Measurements from ENCODE around the gene IGDCC3.

IGDCC3 gene

DNA sequence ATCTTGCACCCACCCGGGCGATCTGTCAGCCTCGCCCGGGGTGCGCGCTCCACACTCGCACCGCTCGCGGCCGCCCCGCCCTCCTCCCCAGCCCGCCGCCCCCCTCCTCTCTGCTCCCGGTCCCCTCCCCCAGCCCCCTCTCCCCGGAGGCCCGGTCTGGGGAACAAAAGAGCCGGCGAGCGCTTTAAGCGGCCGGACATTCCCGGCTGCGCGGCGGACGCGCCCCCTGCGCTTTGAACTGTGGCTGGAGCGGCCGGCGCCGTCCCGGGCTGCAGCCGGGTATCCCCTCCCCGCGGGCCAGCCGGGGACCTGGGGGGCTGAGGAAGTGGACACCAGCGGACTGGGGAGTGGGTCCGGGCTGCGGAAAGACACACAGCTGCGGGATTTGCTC is at the start of gene IGDCC3:
IGDCC3 (minus strand) TSS at position 27 of the 391 bp plus-strand sequence. CDS start 214 bp downstream, outside the sequence.
- peak within 1 kb of the TSS; percentile 70 for H3K4me3 ChIP-seq
- no peaks in the 10 kb centered on the region for H3K9me3 ChIP-seq
- H3K27me3 ChIP-seq (ENCODE audit: low read depth) = no peaks in the 10 kb centered on the region
- DNase-seq (ENCODE audit: low spot score in 2 of 2) = peak; percentile 86 to 95
- peaks cover 10% of the 10 kb centered on the region for H3K4me1 ChIP-seq
- peaks cover 15% of the 10 kb centered on the region; the same call in 1 of the 2 replicates for H3K36me3 ChIP-seq (replicated peaks)
- in situ Hi-C loops (cut with MboI; ENCODE audit: low sequenced_read_pairs) = no loop called here

DNA sequence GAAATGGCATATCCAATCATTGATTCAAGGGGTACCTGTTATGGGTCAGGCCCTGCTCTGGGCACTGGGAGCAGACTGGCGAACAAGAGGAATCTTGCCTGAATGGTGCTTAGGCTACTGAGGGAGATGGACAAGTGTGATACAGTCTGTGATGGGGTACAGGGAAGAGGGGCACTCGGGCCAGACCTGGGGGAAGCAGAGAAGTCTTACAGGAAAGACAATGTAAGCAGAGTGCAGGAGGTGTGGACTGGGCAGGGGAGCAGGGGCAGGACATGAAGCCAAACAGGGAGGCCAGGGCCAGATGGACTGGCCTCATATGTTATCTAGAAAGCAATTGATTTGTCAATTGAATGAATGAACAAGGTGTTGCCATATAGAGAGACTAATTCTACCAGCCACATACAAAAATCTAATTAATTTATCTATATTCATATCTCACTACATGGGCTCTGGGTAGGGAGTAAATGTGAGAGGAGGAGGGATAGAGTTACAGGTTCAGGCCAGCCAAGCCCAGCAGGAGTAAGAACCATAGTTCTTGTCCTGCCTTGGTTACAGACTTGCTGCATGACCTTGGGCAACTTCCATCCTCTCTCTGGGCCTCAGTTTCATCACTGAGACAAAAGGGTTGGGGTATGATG is 48.5 kb upstream of the IGDCC3 start:
- DNase-seq (ENCODE audit: low spot score in 2 of 2) = peak in 1 of 2 experiments; percentile 8
- Histone ChIP-seq H3K4me3 (no peak overlapping the region), H3K27me3 (ENCODE audit: low read depth) (no peaks in the 10 kb centered on the region), H3K36me3 (replicated peaks) (no peaks in the 10 kb centered on the region), H3K9me3 (no peaks in the 10 kb centered on the region), H3K4me1 (peaks cover 13% of the 10 kb centered on the region)
- in situ Hi-C loops (cut with MboI; ENCODE audit: low sequenced_read_pairs) = no loop called here

DNA sequence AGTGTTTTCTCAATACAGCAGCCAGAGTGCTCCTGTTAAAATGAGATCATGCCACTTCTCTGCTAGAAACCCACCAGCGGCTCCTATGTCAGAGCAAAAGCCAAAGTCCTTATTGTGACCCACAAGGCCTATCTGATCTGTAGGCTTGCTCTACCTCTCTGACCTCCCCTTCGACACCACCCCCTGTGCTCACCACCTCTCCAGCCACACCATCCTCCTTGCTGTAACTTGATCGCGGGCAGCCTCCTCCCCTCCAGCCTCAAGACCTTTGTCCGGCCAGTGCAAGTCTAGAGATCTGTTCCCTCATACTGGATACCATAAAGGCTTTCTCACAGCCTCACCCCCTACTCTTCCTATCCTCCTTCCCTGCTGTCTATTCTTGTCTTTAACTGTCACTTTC is 46.9 kb upstream of the IGDCC3 start:
- DNase-seq (ENCODE audit: low spot score in 2 of 2) = no peak
- H3K27me3 ChIP-seq (ENCODE audit: low read depth) = no peaks in the 10 kb centered on the region
- no peak overlapping the region for H3K4me3 ChIP-seq
- peaks cover 24% of the 10 kb centered on the region for H3K4me1 ChIP-seq
- in situ Hi-C loops (cut with MboI; ENCODE audit: low sequenced_read_pairs) = no loop called here
- no peaks in the 10 kb centered on the region for H3K9me3 ChIP-seq
- H3K36me3 ChIP-seq (replicated peaks) = no peaks in the 10 kb centered on the region

DNA sequence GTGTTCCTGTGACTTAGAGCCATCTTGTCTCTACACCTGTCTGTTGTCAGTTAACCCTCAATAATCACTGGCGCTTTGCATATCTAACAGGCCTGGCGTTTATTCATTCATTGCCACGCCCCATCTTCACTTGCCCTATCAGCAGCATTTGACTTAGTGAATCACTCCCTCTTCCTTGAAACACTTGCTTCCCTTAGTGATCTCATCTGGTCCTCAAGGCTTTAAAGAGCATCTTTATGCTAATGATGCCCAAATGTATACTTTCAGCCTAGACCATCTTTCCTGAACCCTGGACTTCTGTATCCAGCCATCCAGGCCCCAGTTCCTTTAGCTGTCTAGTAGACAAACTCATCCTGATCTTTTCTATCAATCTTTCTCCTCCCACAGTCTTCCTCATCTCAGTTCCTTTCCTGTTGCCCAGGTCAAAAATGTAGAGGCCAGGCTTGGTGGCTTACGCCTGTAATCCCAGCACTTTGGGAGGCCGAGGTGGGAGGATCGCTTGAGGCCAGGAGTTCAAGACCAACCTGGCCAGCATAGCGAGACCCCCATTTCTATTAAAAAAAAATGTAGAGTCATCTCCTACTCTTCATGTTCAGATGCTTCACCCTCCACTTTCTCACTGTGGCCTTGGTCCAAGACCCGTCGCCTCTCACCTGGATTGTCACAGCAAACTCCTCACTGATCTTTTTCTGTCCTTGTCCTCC is 46.3 kb upstream of the IGDCC3 start:
- peaks cover 24% of the 10 kb centered on the region for H3K4me1 ChIP-seq
- no peak overlapping the region for H3K4me3 ChIP-seq
- no peaks in the 10 kb centered on the region for H3K9me3 ChIP-seq
- DNase-seq (ENCODE audit: low spot score in 2 of 2) = no peak
- no peaks in the 10 kb centered on the region for H3K36me3 ChIP-seq (replicated peaks)
- in situ Hi-C loops (cut with MboI; ENCODE audit: low sequenced_read_pairs) = no loop called here
- no peaks in the 10 kb centered on the region for H3K27me3 ChIP-seq (ENCODE audit: low read depth)

DNA sequence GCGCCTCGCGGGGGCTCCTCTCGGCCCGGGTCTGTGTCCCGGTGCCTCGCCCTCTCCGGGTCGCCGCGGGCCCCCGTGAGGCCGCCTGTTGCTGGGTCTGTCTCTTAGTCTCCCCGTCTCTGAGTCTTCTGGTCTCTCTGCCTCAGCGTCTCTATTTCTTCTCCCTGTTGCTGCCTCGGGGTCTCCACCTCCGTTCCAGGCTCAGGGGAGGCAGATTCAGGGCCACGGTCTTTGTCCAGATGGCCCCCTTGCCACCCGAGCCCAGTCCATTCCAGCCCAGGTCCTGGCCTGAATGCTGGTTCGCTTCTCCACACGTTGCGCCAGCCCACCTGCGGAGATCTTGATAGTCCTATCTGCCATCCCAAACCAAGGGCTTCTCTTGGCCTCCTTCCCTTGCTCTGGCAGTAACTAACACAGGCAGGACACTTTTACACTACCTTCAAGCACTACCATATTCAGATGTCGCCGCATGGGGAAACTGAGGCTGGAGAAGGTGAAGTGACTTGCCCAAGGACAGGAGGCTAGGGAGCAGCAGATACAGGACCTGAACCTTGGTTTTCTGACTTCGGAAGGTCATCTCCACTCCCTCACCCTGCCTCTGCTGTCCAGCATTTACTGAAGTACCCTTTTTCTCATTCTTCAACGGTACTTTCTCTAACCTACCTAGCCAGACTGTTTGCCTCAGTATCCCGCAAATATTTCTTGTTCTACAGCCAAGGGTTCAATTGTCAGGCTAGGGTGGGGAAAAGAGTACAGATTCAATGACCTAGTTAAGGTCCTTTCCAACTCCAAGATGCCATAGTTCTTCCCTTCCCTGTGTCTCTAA is 45.6 kb upstream of the IGDCC3 start:
- Histone ChIP-seq H3K9me3 (no peaks in the 10 kb centered on the region), H3K36me3 (replicated peaks) (no peaks in the 10 kb centered on the region), H3K4me1 (peaks cover 24% of the 10 kb centered on the region), H3K4me3 (peak overlapping the region; percentile 18), H3K27me3 (ENCODE audit: low read depth) (no peaks in the 10 kb centered on the region)
- in situ Hi-C loops (cut with MboI; ENCODE audit: low sequenced_read_pairs) = no loop called here
- DNase-seq (ENCODE audit: low spot score in 2 of 2) = no peak

DNA sequence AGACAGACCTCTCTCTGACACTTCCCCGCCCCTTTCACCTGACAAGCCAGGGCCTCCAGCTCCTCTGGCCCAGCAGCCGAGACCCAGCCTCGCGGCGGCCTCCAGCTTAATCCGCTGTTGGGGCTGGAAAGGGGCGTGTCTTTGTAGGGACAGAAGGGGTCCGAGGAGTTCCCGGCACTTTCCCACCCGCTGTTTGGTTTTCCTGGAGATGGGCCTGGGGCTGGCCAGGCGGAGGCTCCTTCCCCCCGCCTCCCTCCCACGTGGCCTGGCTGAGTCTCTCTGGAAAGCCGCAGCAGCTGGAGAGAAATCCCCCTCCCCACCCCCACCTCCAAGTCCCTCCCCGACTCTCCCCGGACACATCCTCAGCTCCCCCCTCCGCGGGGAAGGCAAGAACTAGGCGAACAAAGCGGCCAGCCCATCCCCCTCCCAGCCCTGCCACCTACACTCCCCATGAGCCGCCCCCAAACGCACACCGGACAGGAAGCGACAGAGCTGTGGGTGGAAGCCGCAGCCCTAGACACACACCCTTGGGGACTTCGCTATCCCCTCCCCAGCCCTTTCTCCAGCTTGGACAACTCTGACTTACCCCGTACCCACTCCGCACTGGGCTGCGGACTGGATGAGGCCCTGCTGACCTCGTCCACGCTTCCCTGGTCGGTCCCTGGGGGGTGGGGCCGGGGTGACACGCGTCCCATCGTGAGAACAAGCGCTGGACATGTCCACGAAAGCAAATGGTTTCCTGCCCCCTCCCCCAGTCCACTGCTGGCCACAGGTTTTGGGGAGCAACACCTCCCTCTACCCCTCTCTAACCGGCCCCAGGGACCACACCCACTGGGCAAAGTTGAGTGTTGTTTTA is 43.8 kb upstream of the IGDCC3 start:
- Histone ChIP-seq H3K4me1 (peaks cover 34% of the 10 kb centered on the region), H3K36me3 (replicated peaks) (no peaks in the 10 kb centered on the region), H3K27me3 (ENCODE audit: low read depth) (no peaks in the 10 kb centered on the region), H3K4me3 (peak overlapping the region; percentile 50), H3K9me3 (no peaks in the 10 kb centered on the region)
- DNase-seq (ENCODE audit: low spot score in 2 of 2) = peak; percentile 98 to 99
- in situ Hi-C loops (cut with MboI; ENCODE audit: low sequenced_read_pairs) = no loop called here

DNA sequence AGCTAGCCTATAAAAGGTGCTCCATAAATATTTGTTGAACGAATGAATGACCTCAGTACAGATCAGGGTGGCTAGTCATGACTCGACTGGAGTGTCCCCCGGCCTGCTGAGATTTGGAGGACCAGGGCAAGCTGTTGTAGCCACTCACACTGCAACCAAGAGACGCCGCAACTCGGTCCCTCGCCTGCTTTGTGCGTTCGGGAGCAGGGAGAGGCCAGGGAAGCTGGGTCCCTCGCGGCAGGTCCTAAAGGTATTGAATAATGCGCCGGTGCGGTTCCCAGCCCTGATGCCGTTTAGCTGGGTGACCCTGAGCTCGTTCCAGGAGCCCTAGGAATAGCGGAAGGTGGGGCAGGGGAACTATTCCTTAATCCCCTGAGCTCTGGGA is 43.2 kb upstream of the IGDCC3 start:
- Histone ChIP-seq H3K4me1 (peaks cover 38% of the 10 kb centered on the region), H3K4me3 (peak overlapping the region; percentile 50), H3K9me3 (no peaks in the 10 kb centered on the region), H3K27me3 (ENCODE audit: low read depth) (no peaks in the 10 kb centered on the region), H3K36me3 (replicated peaks) (no peaks in the 10 kb centered on the region)
- no peak for DNase-seq (ENCODE audit: low spot score in 2 of 2)
- in situ Hi-C loops (cut with MboI; ENCODE audit: low sequenced_read_pairs) = no loop called here

DNA sequence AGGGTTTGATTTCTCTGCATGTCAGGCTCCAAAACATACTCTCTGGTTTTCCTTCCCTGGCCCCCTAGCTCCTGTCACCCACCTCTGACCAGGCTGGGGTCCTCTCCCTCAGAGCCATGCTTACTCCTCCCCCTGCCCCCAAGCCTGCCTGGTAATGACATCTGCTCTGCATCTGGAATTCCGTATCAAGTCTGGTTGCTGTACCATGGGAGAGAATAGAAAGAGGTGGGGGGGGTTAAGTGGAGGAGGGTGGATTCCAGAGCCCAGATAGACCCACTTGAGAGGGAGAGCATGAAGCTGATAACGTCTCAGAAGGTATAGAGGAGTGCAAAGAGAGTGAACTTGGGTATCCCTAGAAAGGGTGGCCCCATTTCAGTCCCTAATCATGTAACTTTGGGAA is 40.8 kb upstream of the IGDCC3 start:
- H3K36me3 ChIP-seq (replicated peaks) = no peaks in the 10 kb centered on the region
- no peak overlapping the region for H3K4me3 ChIP-seq
- no peak for DNase-seq (ENCODE audit: low spot score in 2 of 2)
- no peaks in the 10 kb centered on the region for H3K9me3 ChIP-seq
- in situ Hi-C loops (cut with MboI; ENCODE audit: low sequenced_read_pairs) = no loop called here
- H3K27me3 ChIP-seq (ENCODE audit: low read depth) = no peaks in the 10 kb centered on the region
- peaks cover 45% of the 10 kb centered on the region for H3K4me1 ChIP-seq

DNA sequence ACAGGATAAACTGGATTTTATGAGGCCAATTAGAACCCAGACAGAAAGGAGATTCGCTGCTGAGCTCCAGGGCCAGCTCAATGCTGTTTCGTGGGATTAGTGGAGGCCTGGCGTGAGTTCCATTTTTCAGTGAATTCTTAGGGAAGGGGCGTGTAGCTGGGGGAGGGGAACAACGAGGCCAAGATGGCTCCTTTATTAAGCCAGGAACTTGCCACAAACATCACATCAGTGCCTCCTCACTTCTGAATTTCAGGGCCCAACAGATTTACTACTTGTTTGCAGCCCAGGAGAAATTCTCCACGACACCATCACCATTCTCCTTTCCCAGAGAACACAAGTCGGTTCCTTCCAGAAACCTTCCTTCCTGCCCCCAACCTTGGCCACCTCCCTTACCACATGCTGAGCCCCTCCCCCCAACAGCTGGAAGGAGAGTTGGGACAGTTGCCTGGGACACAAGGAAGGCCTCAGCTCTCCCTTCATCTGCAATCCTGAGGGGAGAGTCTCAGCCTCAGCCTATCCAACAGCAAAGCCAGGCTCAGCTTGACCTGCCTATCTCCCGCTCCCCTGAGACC is 39.1 kb upstream of the IGDCC3 start:
- Histone ChIP-seq H3K27me3 (ENCODE audit: low read depth) (no peaks in the 10 kb centered on the region), H3K4me3 (no peak overlapping the region), H3K4me1 (peaks cover 37% of the 10 kb centered on the region), H3K9me3 (no peaks in the 10 kb centered on the region), H3K36me3 (replicated peaks) (no peaks in the 10 kb centered on the region)
- DNase-seq (ENCODE audit: low spot score in 2 of 2) = peak; percentile 92 to 93
- in situ Hi-C loops (cut with MboI; ENCODE audit: low sequenced_read_pairs) = no loop called here

DNA sequence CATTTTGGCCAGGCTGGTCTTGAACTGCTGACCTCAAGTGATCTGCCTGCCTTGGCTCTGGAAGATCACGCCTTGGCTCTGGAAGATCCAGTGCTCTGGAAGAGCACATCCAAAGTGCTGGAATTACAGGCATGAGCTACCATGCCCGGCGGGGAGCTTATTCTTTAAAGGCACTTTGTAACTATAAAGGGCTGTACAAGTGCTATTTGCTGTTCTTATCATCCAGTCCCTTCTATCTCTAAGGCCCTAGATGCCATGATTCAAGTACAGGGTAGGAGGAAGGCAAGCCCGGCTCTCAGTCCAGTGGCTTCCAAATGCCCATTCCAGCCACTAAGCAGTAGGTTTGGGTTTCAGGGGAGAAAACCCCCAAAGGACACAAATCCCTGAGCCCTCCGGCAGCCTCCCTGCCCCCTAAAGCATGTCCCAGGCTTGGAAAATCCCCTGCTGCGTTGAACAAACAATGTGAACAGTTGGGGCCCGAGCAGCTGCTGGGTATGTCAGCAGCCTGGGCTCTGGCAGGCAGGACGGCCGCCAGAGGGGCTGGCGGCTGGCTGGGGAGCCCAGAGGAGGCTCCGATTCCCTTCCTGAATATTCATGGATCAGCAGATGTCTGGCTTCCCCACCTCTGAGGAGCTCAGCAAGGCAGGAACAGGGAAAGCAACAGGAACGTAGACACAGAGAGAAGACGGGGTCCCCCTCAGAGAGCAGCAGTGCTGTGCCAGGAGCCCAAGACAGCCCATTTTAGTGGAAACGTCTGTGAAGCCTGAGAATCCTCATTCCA is 37.2 kb upstream of the IGDCC3 start:
- Histone ChIP-seq H3K27me3 (ENCODE audit: low read depth) (no peaks in the 10 kb centered on the region), H3K36me3 (replicated peaks) (no peaks in the 10 kb centered on the region), H3K4me3 (no peak overlapping the region), H3K4me1 (peaks cover 23% of the 10 kb centered on the region), H3K9me3 (no peaks in the 10 kb centered on the region)
- DNase-seq (ENCODE audit: low spot score in 2 of 2) = peak in 1 of 2 experiments; percentile 63
- in situ Hi-C loops (cut with MboI; ENCODE audit: low sequenced_read_pairs) = no loop called here

DNA sequence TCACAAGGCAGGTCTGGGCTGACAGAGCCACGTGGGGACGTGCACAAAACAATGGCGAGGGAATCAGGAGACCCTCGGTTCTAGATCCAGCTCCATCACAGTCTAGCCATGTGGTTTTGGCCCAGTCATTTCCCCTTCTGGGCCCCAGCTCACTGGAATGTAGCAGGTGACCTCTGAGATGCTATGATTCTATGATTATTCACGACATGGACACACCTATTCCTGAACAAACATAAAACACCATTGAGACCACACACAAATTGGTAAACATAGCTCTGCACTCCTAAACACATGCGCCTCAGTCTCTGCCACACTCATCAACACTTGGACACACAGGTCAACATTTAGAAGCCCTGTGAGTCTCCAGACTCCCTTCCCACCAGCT is 36.0 kb upstream of the IGDCC3 start:
- Histone ChIP-seq H3K36me3 (replicated peaks) (no peaks in the 10 kb centered on the region), H3K4me3 (no peak overlapping the region), H3K27me3 (ENCODE audit: low read depth) (no peaks in the 10 kb centered on the region), H3K4me1 (peaks cover 23% of the 10 kb centered on the region), H3K9me3 (no peaks in the 10 kb centered on the region)
- in situ Hi-C loops (cut with MboI; ENCODE audit: low sequenced_read_pairs) = no loop called here
- no peak for DNase-seq (ENCODE audit: low spot score in 2 of 2)

DNA sequence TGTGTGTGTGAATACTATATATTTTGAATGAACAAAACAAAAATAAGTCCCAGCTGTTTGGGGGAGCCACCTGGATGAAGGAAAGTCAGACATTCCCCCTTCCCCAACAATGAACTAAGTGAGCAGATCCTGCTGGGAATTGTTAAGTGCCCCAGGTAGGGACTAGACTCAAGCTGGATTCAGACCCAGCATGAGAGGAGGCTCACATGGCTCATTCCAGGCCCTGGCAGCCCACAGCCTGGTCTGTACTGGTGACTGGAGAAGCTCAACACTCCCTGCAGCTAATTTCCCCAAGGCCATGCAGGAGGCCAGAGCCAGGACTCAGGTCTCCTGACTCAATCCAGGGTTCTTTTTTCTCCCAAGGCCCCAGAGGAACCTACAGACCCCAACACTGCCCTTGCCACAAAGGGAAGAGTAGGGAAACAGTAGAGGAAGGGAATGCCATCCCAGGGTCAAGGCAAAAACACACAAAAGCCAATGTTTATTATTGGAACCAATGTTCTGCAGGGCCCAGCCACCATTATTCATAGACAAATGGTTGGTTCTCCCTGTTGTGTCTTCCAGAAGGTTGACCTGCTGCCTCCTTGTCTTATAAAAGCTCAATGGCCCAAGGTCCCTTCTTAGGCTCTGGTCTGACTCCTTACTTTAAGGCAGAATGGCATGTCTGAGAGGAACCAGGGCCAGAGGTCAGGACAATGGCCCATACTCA is 35.4 kb upstream of the IGDCC3 start:
- no peaks in the 10 kb centered on the region for H3K36me3 ChIP-seq (replicated peaks)
- no peaks in the 10 kb centered on the region for H3K9me3 ChIP-seq
- H3K4me3 ChIP-seq = no peak overlapping the region
- no peaks in the 10 kb centered on the region for H3K27me3 ChIP-seq (ENCODE audit: low read depth)
- peaks cover 23% of the 10 kb centered on the region for H3K4me1 ChIP-seq
- no peak for DNase-seq (ENCODE audit: low spot score in 2 of 2)
- in situ Hi-C loops (cut with MboI; ENCODE audit: low sequenced_read_pairs) = no loop called here

All from HAP-1 (cell line).